Ureter (tissue), 1 donor: ENCODE measurements around the gene EIF3C. TPM values are rescaled to one million over a fixed set of nuclear protein-coding genes. Genes with fewer than 3 reads are reported as not detected.
"Not testable (repeated sequence)": the region's sequence is repeated elsewhere in the genome, so short reads cannot be mapped to it uniquely, and the experiment has no call there.

Experiments
- DNase-seq: peaks from one replicate; pipeline ENCODE4 v3.0.0-alpha.2; 2020; ENCODE audit warnings: low spot score
- total RNA-seq: library from RNA; stranded (reverse); gene quantifications from one replicate; pipeline ENCODE4 v1.2.4, GENCODE V29; 2023
- donor health status: DM: yes; HTN: yes; CAD: no.

Gene EIF3C
- total RNA-seq, 1 donor from 2014 or later, result 435 TPM

- not testable (repeated sequence) for DNase-seq
These were observed 35.5 kb downstream of the EIF3C start for GRCh38 chr16:28746618-28747350.

- not testable (repeated sequence) for DNase-seq
These were observed 38.8 kb downstream of the EIF3C start for GRCh38 chr16:28749997-28750465.

GRCh38 chr16:28750469-28751067 is 39.3 kb downstream of the EIF3C start:
- DNase-seq, result not testable (repeated sequence)

- not testable (repeated sequence) for DNase-seq
These were observed 40.2 kb downstream of the EIF3C start, which contains the start of gene NPIPB9 for GRCh38 chr16:28751487-28751886. Gene NPIPB9, plus strand, starts transcription at chr16:28751787.

- not testable (repeated sequence) for DNase-seq
These were observed 70.4 kb downstream of the EIF3C start for GRCh38 chr16:28781697-28782096.

- DNase-seq, result not testable (repeated sequence)
These were observed 71.1 kb downstream of the EIF3C start for GRCh38 chr16:28782357-28782756.

Other genes starting within 250 kb of the EIF3C start
- gene NPIPB7, start 239.1 kb upstream of the EIF3C start, total RNA-seq, result not detected
- 47.0 TPM for gene CLN3, start 219.4 kb upstream of the EIF3C start, total RNA-seq
- 11.0 TPM for gene APOBR, start 216.8 kb upstream of the EIF3C start, total RNA-seq
- gene IL27, start 204.6 kb upstream of the EIF3C start, total RNA-seq, result not detected
- gene NUPR1, start 172.5 kb upstream of the EIF3C start, total RNA-seq, result 127 TPM
- 38.3 TPM for gene SGF29, start 157.5 kb upstream of the EIF3C start, total RNA-seq
- 2.9 TPM for gene SULT1A2, start 114.4 kb upstream of the EIF3C start, total RNA-seq
- 20.6 TPM for gene SULT1A1, start 101.4 kb upstream of the EIF3C start, total RNA-seq
- gene NPIPB8, start 73.4 kb upstream of the EIF3C start, total RNA-seq, result 4.4 TPM
- gene NPIPB9, start 40.3 kb downstream of the EIF3C start, total RNA-seq, result 5.8 TPM
- gene ATXN2L, start 111.5 kb downstream of the EIF3C start, total RNA-seq, result 162 TPM
- gene TUFM, start 134.9 kb downstream of the EIF3C start, total RNA-seq, result 150 TPM
- gene SH2B1, start 152.4 kb downstream of the EIF3C start, total RNA-seq, result 55.5 TPM
- gene ATP2A1, start 167.0 kb downstream of the EIF3C start, total RNA-seq, result 0.75 TPM
- gene RABEP2, start 213.8 kb downstream of the EIF3C start, total RNA-seq, result 26.5 TPM
- gene CD19, start 220.5 kb downstream of the EIF3C start, total RNA-seq, result not detected
- gene NFATC2IP, start 239.5 kb downstream of the EIF3C start, total RNA-seq, result 43.2 TPM